OCI-LY7 (cell line): ENCODE measurements around the gene TMEM266.

ENCODE experiments used
- CTCF ChIP-seq: fragments of 200-600 bp; sonication (generic); conservative IDR thresholded peaks from 2 replicates; pipeline ENCODE4 v1.5.1; 2014; ENCODE audit warnings: mild to moderate bottlenecking, antibody characterized with exemption, low read length, moderate library complexity, mixed read lengths
- EZH2phosphoT487 ChIP-seq: fragments of 200-600 bp; sonication (generic); IDR thresholded peaks from 2 replicates; pipeline ENCODE4 v1.6.1; 2018; ENCODE audit warnings: low read depth, borderline replicate concordance, mild to moderate bottlenecking, mixed run types, antibody characterized with exemption, low read length, moderate library complexity, mixed read lengths

- TF ChIP-seq CTCF (no peak), EZH2phosphoT487 (no peak)
Measured at GRCh38 chr15:76208786-76209424, 149.1 kb downstream of the TMEM266 start.
